Measurements from ENCODE around the gene PPP1R18. TPM values are rescaled to one million over a fixed set of nuclear protein-coding genes. Genes with fewer than 3 reads are reported as not detected.
A peak's percentile ranks its signal among the peaks of the same experiment; 100 is the strongest.
"Not testable (repeated sequence)": the region's sequence is repeated elsewhere in the genome, so short reads cannot be mapped to it uniquely, and the experiment has no call there.

PPP1R18 gene
- total RNA-seq, 2 donors from 2014 or later: 168 to 271 TPM

DNA sequence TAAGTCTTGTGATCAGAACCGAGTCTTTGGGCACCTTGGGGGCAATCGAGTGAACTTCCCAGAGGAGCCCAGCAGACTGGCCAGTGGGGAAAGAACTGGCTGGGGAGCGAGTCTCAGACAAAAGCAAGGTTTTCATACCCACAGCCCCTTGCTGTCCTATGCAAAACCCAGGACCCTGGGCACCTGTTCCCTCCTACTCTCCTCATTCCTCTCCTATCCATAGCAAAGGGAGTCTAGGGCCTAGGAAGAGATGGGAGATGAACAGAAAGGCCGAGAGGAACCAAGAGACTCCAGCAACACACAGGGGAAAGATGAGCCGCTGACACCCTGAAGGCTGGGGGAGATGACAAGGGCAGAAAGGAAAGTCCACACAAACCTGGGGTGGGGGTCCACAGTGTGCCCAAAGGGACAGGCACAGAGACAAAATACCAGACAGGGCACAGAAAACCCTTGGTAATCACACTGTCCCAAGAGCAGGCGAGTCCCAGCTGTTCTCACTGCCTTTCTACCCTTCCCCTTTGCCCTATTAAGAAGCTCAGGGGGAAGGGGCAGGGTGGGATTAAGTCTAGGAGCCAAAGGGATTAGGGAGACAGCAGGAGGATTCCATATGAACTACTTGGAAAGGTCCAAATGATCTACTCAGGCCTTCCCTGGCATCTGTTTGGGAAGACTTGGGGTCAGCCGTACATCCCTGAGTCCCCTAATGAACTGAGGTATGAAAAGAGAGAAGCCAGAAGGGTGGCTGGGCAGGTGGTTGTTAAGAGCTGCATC, 6.5 kb downstream of the PPP1R18 start:
- H3K27ac Mint-ChIP-seq: peak overlapping the region; percentile 98
- DNase-seq (ENCODE audit: low spot score) (no peak), ATAC-seq (no peak)
- peaks cover 48% of the 10 kb centered on the region for H3K36me3 Mint-ChIP-seq
- no peaks in the 10 kb centered on the region for H3K27me3 Mint-ChIP-seq
- no peaks in the 10 kb centered on the region for H3K9me3 Mint-ChIP-seq
- peaks cover 46 to 48% of the 10 kb centered on the region in 2 donors for H3K4me1 Mint-ChIP-seq (ENCODE audit: low read depth in 2 of 2)
- peak overlapping the region; percentile 100 for H3K4me3 Mint-ChIP-seq

GRCh38 chr6:30678964-30679726, 7.3 kb downstream of the PPP1R18 start:
- H3K4me1 Mint-ChIP-seq (ENCODE audit: low read depth in 2 of 2): peaks cover 44 to 46% of the 10 kb centered on the region in 2 donors

GRCh38 chr6:30676660-30677285, 9.7 kb downstream of the PPP1R18 start:
- H3K27ac Mint-ChIP-seq: peak overlapping the region; percentile 53 to 65
- H3K27me3 Mint-ChIP-seq: no peaks in the 10 kb centered on the region
- ATAC-seq (no peak), DNase-seq (ENCODE audit: low spot score) (no peak)
- no peaks in the 10 kb centered on the region for H3K9me3 Mint-ChIP-seq
- H3K4me3 Mint-ChIP-seq: peak overlapping the region; percentile 7
- peaks cover 24% of the 10 kb centered on the region for H3K36me3 Mint-ChIP-seq
- peaks cover 39 to 44% of the 10 kb centered on the region in 2 donors for H3K4me1 Mint-ChIP-seq (ENCODE audit: low read depth in 2 of 2)

More at GRCh38 chr6:30678964-30679726, 7.3 kb downstream of the PPP1R18 start:
- Mint-ChIP-seq H3K9me3 (no peaks in the 10 kb centered on the region), H3K27me3 (no peaks in the 10 kb centered on the region), H3K27ac (peak overlapping the region; percentile 98), H3K36me3 (peaks cover 43% of the 10 kb centered on the region), H3K4me3 (peak overlapping the region; percentile 100)
- ATAC-seq (peak; percentile 53 to 66), DNase-seq (ENCODE audit: low spot score) (peak; percentile 91)

DNA sequence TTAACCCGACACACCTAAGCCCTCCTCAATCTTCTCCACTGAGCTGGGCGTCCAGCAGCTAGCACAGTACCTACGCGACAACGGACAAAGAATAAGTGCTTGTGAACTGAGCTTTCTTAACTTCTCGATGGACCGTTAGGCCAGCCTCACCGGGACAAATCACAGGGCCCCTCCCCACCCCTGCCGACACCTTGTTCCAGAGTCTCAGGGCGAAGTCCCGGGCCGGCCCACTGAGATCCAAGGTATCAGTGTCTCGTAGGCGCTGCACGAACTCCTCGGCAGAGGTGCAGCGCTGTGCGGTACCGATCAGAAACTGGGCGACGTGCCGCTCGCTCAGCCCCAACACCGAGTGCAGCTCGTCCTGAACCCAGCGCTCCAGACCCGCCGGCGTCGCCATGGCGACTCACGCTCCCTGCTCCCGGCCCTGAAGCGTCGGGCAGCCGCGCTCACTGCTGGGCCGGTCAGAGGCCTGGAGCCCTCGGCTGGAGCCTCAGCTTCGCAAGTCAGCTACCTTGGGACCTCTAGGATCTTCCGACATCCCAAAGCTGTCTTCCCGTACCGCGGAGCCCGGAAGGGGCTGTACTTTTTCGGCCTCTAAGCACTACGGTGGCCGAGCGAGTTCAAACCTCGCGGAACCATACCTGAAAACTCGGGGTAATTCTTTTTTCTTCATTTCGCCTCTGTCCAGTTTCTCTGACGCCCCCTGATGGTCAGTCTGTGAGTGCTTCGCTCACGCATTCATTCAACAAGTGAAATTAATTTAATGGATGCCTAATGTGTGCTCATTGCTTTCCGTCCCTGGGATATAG, 13.8 kb downstream of the PPP1R18 start, which contains the start of gene DHX16:
Gene DHX16 (minus strand): TSS at position 562 of the 809 bp plus-strand sequence. CDS start 165 bp downstream, at position 397.
- Mint-ChIP-seq H3K4me3 (peak within 1 kb of the TSS; percentile 76), H3K27me3 (no peaks in the 10 kb centered on the region), H3K4me1 (ENCODE audit: low read depth in 2 of 2) (peaks cover 23 to 35% of the 10 kb centered on the region in 2 donors), H3K36me3 (peaks cover 16% of the 10 kb centered on the region), H3K9me3 (no peaks in the 10 kb centered on the region), H3K27ac (peak within 1 kb of the TSS; percentile 67 to 84)
- DNase-seq (ENCODE audit: low spot score): peak; percentile 94
- peak; percentile 87 to 92 for ATAC-seq

DNA sequence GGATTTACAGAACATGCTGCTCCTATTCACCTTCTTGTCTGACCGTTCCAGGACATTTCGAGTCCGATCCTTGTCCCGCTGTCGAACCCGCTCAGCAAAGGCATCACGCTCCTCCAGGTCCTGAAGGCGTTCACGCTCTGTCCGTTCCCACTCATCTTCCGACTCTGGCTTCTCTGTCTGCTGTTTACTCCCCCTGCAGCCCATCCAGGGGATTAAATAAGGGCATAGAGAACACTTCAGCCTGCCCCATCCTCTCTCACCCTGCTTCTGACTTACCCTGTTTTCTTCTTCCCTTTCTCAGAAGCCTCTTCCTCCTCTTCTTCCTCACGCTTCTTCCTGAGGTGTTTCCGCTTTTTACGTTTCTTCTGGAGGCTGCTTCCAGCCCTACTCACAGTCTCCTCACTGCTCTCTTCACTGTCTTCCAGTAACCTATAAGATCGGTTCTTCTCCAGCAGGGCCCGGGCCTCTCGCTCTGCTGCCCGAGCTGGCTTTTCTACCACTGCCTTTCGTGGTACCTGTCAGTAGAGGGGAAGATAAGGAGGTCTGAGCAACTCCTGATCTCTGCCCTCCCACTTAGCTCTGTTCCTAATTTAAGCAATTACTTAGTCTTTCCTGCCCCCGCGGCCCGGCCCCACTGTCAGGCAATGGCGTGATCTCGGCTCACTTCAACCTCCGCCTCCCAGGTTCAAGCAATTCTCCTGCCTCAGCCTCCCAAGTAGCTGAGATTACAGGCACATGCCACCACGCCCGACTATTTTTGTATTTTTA, 15.5 kb downstream of the PPP1R18 start:
- DNase-seq (ENCODE audit: low spot score): no peak
- peaks cover 16 to 29% of the 10 kb centered on the region in 2 donors for H3K4me1 Mint-ChIP-seq (ENCODE audit: low read depth in 2 of 2)
- no peak for ATAC-seq

DNA sequence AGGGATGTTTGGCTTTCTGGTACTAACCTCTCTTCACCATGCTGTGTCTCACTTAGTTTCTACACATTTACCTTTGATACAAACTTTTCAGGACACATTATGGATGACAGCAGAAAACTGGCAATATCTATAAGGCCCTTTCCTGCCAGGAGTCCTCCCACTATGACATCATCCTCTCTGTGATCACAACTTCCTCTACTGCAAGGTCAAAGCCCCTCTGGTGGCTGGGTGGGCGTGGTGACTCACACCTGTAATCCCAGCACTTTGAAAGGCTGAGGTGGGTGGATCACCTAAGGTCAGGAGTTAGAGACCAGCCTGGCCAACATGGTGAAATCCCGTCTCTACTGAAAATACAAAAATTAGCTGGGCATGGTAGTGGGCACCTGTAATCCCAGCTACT, 20.1 kb downstream of the PPP1R18 start:
- not testable (repeated sequence) for DNase-seq (ENCODE audit: low spot score); H3K4me3 Mint-ChIP-seq; ATAC-seq; H3K27me3 Mint-ChIP-seq; H3K27ac Mint-ChIP-seq; H3K9me3 Mint-ChIP-seq
- Mint-ChIP-seq H3K4me1 (ENCODE audit: low read depth in 2 of 2) (peaks cover 13% of the 10 kb centered on the region in 2 donors), H3K36me3 (peaks cover 28% of the 10 kb centered on the region)

More for the DNA sequence above, 15.5 kb downstream of the PPP1R18 start:
- peak overlapping the region; percentile 76 for H3K4me3 Mint-ChIP-seq
- peaks cover 8% of the 10 kb centered on the region for H3K36me3 Mint-ChIP-seq
- H3K9me3 Mint-ChIP-seq: no peaks in the 10 kb centered on the region
- H3K27me3 Mint-ChIP-seq: no peaks in the 10 kb centered on the region
- peak overlapping the region; percentile 29 to 39 for H3K27ac Mint-ChIP-seq

DNA sequence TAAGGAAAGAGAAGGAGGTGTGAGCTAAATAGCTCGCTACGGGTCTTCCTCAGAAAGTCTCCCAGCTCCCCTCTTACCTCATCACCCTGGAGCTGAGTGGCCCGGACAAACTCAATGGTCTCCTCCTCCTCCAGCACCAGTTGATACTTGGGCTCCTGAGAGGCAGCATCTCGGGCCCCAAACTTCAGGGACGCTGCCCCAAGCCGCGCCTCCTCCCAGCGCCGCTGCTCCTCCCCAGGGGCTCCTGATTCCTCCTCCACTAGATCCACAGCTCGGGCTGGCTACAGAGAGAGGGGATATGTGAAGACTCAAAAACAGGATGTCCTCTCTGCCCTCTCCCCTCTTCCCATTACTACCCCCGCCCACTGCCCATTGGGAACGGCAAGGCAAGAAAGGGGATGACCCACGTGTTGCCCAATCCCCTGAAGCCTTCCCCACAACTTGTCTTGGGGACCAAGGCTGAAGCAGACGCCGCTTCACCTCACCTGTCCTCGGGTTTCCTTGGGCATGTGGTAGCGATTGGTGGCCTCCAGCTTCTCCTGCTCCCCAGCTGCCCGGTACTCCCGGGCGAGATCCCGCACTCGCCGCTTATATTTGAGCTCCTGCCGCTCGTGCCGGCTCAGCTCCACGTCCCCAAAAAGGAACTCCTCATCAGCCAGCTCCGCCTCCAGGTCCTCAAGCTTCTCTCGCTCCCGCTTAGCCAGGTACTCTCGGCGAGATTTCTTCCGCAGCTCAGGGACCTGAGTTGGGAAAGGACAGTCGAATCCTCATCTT, 21.3 kb downstream of the PPP1R18 start:
- DNase-seq (ENCODE audit: low spot score) (no peak), ATAC-seq (no peak)
- no peaks in the 10 kb centered on the region for H3K27me3 Mint-ChIP-seq
- H3K27ac Mint-ChIP-seq: peak overlapping the region in 1 of 2 donors; percentile 43
- no peaks in the 10 kb centered on the region for H3K9me3 Mint-ChIP-seq
- H3K36me3 Mint-ChIP-seq: peaks cover 23% of the 10 kb centered on the region
- peaks cover 1 to 6% of the 10 kb centered on the region in 2 donors for H3K4me1 Mint-ChIP-seq (ENCODE audit: low read depth in 2 of 2)
- H3K4me3 Mint-ChIP-seq: no peak overlapping the region

- H3K36me3 Mint-ChIP-seq: peaks cover 57% of the 10 kb centered on the region
- ATAC-seq; H3K4me1 Mint-ChIP-seq (ENCODE audit: low read depth in 2 of 2); H3K27me3 Mint-ChIP-seq; H3K4me3 Mint-ChIP-seq; H3K9me3 Mint-ChIP-seq; DNase-seq (ENCODE audit: low spot score): not testable (repeated sequence)
- peak overlapping the region in 1 of 2 donors; percentile 1 for H3K27ac Mint-ChIP-seq
These were observed 28.5 kb downstream of the PPP1R18 start for GRCh38 chr6:30657922-30658321.

DNA sequence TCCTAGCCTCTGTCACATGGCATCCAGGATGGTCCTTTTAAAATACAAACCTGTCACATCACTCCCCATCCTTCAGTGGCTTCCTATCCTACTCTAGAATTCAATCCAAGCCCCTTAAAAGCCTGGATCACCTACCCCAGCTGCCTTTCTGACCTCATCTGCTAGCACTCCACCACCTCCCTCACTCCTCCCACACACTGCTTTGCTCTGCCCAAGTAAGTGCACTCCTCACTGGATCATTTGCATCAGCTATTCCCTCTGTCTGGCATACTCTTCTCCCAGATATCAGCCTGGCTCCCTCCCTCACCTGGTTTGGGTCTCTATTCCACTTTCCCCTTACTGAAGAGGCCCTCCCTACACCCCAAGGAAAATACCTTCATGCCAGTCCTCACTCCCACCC, 29.0 kb downstream of the PPP1R18 start:
- Mint-ChIP-seq H3K27me3 (no peaks in the 10 kb centered on the region), H3K27ac (peak overlapping the region in 1 of 2 donors; percentile 1), H3K36me3 (peaks cover 54% of the 10 kb centered on the region), H3K9me3 (no peaks in the 10 kb centered on the region), H3K4me3 (no peak overlapping the region), H3K4me1 (ENCODE audit: low read depth in 2 of 2) (peaks cover 0 to 7% of the 10 kb centered on the region in 2 donors)
- DNase-seq (ENCODE audit: low spot score) (no peak), ATAC-seq (no peak)

- no peak for ATAC-seq
- H3K27ac Mint-ChIP-seq: no peak overlapping the region
These were observed 29.9 kb downstream of the PPP1R18 start for GRCh38 chr6:30656513-30656912.

GRCh38 chr6:30655743-30656094, 30.7 kb downstream of the PPP1R18 start:
- no peaks in the 10 kb centered on the region for H3K9me3 Mint-ChIP-seq
- no peak overlapping the region for H3K27ac Mint-ChIP-seq
- H3K4me1 Mint-ChIP-seq (ENCODE audit: low read depth in 2 of 2): peaks cover 0 to 10% of the 10 kb centered on the region in 2 donors
- DNase-seq (ENCODE audit: low spot score) (no peak), ATAC-seq (no peak)
- H3K36me3 Mint-ChIP-seq: peaks cover 49% of the 10 kb centered on the region
- no peak overlapping the region for H3K4me3 Mint-ChIP-seq
- H3K27me3 Mint-ChIP-seq: no peaks in the 10 kb centered on the region

More at GRCh38 chr6:30656513-30656912, 29.9 kb downstream of the PPP1R18 start:
- Mint-ChIP-seq H3K27me3 (no peaks in the 10 kb centered on the region), H3K4me3 (no peak overlapping the region), H3K9me3 (no peaks in the 10 kb centered on the region), H3K4me1 (ENCODE audit: low read depth in 2 of 2) (peaks cover 0 to 10% of the 10 kb centered on the region in 2 donors), H3K36me3 (peaks cover 51% of the 10 kb centered on the region)
- no peak for DNase-seq (ENCODE audit: low spot score)
